PC-3 (cell line): ENCODE measurements around the gene PTPA. TPM values are rescaled to one million over a fixed set of nuclear protein-coding genes. Genes with fewer than 3 reads are reported as not detected.

Source experiments
- ATAC-seq: fragments of 200-7000 bp; cut with Tn5 transposase; 2 replicates; pipeline ENCODE4 v1.9.1; 2020; ENCODE audit warnings: mild to moderate bottlenecking, moderate library complexity
- BruUV-seq: library from RNA; stranded (reverse); fragments of 400-500 nt; replicated peaks from 2 replicates; lab custom pipeline; 2021; lab: Mats Ljungman, UMichigan
- CTCF ChIA-PET: fragments of 300-600 bp; sonication (Branson Sonifier 250); formaldehyde crosslinking; loops from one replicate; lab custom pipeline; 2022; ENCODE audit warnings: antibody characterized with exemption; lab: Charles Lee
- POLR2A ChIA-PET: fragments of 300-600 bp; sonication (Branson Sonifier 250); formaldehyde crosslinking; loops from one replicate; lab custom pipeline; 2022; ENCODE audit warnings: antibody characterized with exemption; ENCODE audit not compliant: unreplicated experiment; lab: Charles Lee
- DNase-seq: peaks from one replicate; pipeline ENCODE4 v3.0.0-alpha.2; 2015
- H2AFZ ChIP-seq: fragments of 300-600 bp; sonication (generic); 2 replicates; pipeline ENCODE4 v1.6.0; 2016; ENCODE audit warnings: antibody characterized with exemption, low read length
- H3F3A ChIP-seq: fragments of 300-600 bp; sonication (generic); one replicate; pipeline ENCODE4 v1.6.0; 2017; ENCODE audit warnings: antibody characterized with exemption, low read length, control low read depth, mild to moderate bottlenecking; ENCODE audit not compliant: unreplicated experiment
- H3K27ac ChIP-seq: fragments of 300-600 bp; sonication (generic); 2 replicates; pipeline ENCODE4 v1.5.1; 2016; ENCODE audit warnings: mild to moderate bottlenecking, low read length
- H3K27me3 ChIP-seq: fragments of 300-600 bp; sonication (generic); 2 replicates; pipeline ENCODE4 v1.6.1; 2016; ENCODE audit warnings: low read length, mixed read lengths
- H3K36me3 ChIP-seq: fragments of 300-600 bp; sonication (generic); 2 replicates; pipeline ENCODE4 v1.6.1; 2016; ENCODE audit warnings: low read depth, mixed run types, low read length, mixed read lengths
- H3K4me1 ChIP-seq: fragments of 300-600 bp; sonication (generic); 2 replicates; pipeline ENCODE4 v1.5.1; 2016; ENCODE audit warnings: low read length; ENCODE audit not compliant: insufficient read depth
- H3K4me2 ChIP-seq: fragments of 300-600 bp; sonication (generic); 2 replicates; pipeline ENCODE4 v1.6.0; 2016; ENCODE audit warnings: low read length
- H3K4me3 ChIP-seq: fragments of 300-600 bp; sonication (generic); 2 replicates; pipeline ENCODE4 v1.5.1; 2016; ENCODE audit warnings: mild to moderate bottlenecking, low read length, mixed read lengths
- H3K79me2 ChIP-seq: fragments of 300-600 bp; sonication (generic); 2 replicates; pipeline ENCODE4 v1.6.1; 2017; ENCODE audit warnings: low read length, mixed read lengths
- H3K9ac ChIP-seq: fragments of 300-600 bp; sonication (generic); 2 replicates; pipeline ENCODE4 v1.6.0; 2016; ENCODE audit warnings: mild to moderate bottlenecking, low read length
- H3K9me2 ChIP-seq: fragments of 300-600 bp; sonication (generic); replicated peaks from 2 replicates; pipeline ENCODE4 v1.6.1; 2016; ENCODE audit warnings: mixed run types, low read length, mixed read lengths
- H3K9me3 ChIP-seq: fragments of 300-600 bp; sonication (generic); 2 replicates; pipeline ENCODE4 v1.6.1; 2016; ENCODE audit warnings: low read length, mixed read lengths
- H4K20me1 ChIP-seq: fragments of 300-600 bp; sonication (generic); 2 replicates; pipeline ENCODE4 v1.6.1; 2016; ENCODE audit warnings: low read length, mixed read lengths
- CTCF ChIP-seq: fragments of 300-600 bp; sonication (generic); conservative IDR thresholded peaks from 2 replicates; pipeline ENCODE4 v1.5.1; 2017; ENCODE audit warnings: antibody characterized with exemption, low read depth, mild to moderate bottlenecking, low read length
- EZH2 ChIP-seq: fragments of 300-600 bp; sonication (generic); IDR thresholded peaks from one replicate; pipeline ENCODE4 v1.6.1; 2017; ENCODE audit warnings: antibody characterized with exemption, mild to moderate bottlenecking, low read length; ENCODE audit not compliant: unreplicated experiment
- EZH2phosphoT487 ChIP-seq: fragments of 300-600 bp; sonication (generic); IDR thresholded peaks from 2 replicates; pipeline ENCODE4 v1.6.1; 2018; ENCODE audit warnings: mild to moderate bottlenecking, antibody characterized with exemption, low read length, borderline replicate concordance
- intact Hi-C: fragments of 100-400 bp; cut with micrococcal nuclease; formaldehyde crosslinking; loops from 2 replicates; pipeline ENCODE4 v1.9.0; 2023
- total RNA-seq: library from RNA; depleted of rRNA; stranded (reverse); fragments of >200 nt; gene quantifications from 2 replicates; pipeline ENCODE4 v1.2.3, GENCODE V29; 2014; rRNA removed

Gene PTPA
- total RNA-seq, 1 experiment from 2014 or later: 138 TPM

- H4K20me1 ChIP-seq: no peaks in the 10 kb centered on the region
- no peak overlapping the region for H3K4me2 ChIP-seq
- H3K9me2 ChIP-seq: no peaks in the 10 kb centered on the region
- no peak overlapping the region for H3K4me3 ChIP-seq
- no peak overlapping the region for H3K27ac ChIP-seq
- POLR2A ChIA-PET: no interaction called here
- H3F3A ChIP-seq: no peaks in the 10 kb centered on the region
- DNase-seq (no peak), ATAC-seq (no peak)
- TF ChIP-seq CTCF (no peak), EZH2phosphoT487 (no peak), EZH2 (no peak)
- CTCF ChIA-PET: interaction anchor here (0.5 kb wide), 1 partner anchor 58 kb away, joined by 3 read pairs; no protein-coding TSS in a partner anchor
- H3K9me3 ChIP-seq: no peaks in the 10 kb centered on the region
- H3K79me2 ChIP-seq: no peaks in the 10 kb centered on the region
- H3K36me3 ChIP-seq: no peaks in the 10 kb centered on the region
- no peak overlapping the region for H2AFZ ChIP-seq
- intact Hi-C loops: no loop called here
- H3K9ac ChIP-seq: no peak overlapping the region
- H3K4me1 ChIP-seq: no peaks in the 10 kb centered on the region
- no peaks in the 10 kb centered on the region for H3K27me3 ChIP-seq
- BruUV-seq: no TSS peak
Observed at GRCh38 chr9:129197978-129198318, 86.7 kb downstream of the PTPA start.

Other genes starting within 250 kb of the PTPA start
- gene KYAT1, start 229.5 kb upstream of the PTPA start, total RNA-seq: 7.4 and 12.9 TPM in 2 replicates
- 58.9 and 65.5 TPM in 2 replicates for gene LRRC8A, start 229.3 kb upstream of the PTPA start, total RNA-seq
- 1.6 TPM in 1 of 2 replicates, not detected in the other for gene PHYHD1, start 190.4 kb upstream of the PTPA start, total RNA-seq
- gene DOLK, start 163.8 kb upstream of the PTPA start, total RNA-seq: 17.9 and 23.7 TPM in 2 replicates
- gene NUP188, start 163.7 kb upstream of the PTPA start, total RNA-seq: 48.0 and 52.0 TPM in 2 replicates
- gene SH3GLB2, start 83.1 kb upstream of the PTPA start, total RNA-seq: 44.1 and 60.4 TPM in 2 replicates
- 29.6 TPM in 2 replicates for gene MIGA2, start 74.8 kb upstream of the PTPA start, total RNA-seq
- 27.3 and 37.1 TPM in 2 replicates for gene DOLPP1, start 30.3 kb upstream of the PTPA start, total RNA-seq
- 12.8 and 16.1 TPM in 2 replicates for gene CRAT, start 622 bp upstream of the PTPA start, total RNA-seq
- gene IER5L, start 66.8 kb downstream of the PTPA start, total RNA-seq: 42.8 and 46.1 TPM in 2 replicates